Germinal center (tissue), 1 donor: Measurements from ENCODE around the gene ZNF280A.
"Not testable (repeated sequence)": the region's sequence is repeated elsewhere in the genome, so short reads cannot be mapped to it uniquely, and the experiment has no call there.

Experiments
- DNase-seq: peaks from one replicate; pipeline ENCODE4 v3.0.0; 2012; ENCODE audit warnings: mixed read lengths, low spot score

The ZNF280A gene

GRCh38 chr22:22538226-22538989, 18.3 kb upstream of the ZNF280A start:
- no peak for DNase-seq

GRCh38 chr22:22536916-22537315, 16.8 kb upstream of the ZNF280A start:
- no peak for DNase-seq

- no peak for DNase-seq
These were observed 16.4 kb upstream of the ZNF280A start for GRCh38 chr22:22536515-22536914.

DNA sequence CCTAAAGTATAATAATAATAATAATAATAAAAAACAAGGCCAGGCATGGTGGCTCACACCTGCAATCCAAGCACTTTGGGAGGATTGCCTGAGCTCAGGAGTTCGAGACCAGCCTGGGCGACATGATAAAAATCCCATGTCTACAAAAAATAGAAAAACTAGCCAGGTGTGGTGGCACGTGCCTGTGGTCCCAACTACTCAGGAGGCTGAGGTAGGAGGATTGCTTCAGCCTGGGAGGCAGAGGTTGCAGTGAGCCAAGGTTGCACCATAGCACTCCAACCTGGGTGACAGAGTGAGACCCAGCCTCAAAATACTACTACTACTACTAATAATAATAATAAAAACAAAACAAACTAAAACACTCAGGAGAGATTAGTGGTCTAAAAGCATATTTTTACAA, 15.6 kb upstream of the ZNF280A start:
- no peak for DNase-seq

DNA sequence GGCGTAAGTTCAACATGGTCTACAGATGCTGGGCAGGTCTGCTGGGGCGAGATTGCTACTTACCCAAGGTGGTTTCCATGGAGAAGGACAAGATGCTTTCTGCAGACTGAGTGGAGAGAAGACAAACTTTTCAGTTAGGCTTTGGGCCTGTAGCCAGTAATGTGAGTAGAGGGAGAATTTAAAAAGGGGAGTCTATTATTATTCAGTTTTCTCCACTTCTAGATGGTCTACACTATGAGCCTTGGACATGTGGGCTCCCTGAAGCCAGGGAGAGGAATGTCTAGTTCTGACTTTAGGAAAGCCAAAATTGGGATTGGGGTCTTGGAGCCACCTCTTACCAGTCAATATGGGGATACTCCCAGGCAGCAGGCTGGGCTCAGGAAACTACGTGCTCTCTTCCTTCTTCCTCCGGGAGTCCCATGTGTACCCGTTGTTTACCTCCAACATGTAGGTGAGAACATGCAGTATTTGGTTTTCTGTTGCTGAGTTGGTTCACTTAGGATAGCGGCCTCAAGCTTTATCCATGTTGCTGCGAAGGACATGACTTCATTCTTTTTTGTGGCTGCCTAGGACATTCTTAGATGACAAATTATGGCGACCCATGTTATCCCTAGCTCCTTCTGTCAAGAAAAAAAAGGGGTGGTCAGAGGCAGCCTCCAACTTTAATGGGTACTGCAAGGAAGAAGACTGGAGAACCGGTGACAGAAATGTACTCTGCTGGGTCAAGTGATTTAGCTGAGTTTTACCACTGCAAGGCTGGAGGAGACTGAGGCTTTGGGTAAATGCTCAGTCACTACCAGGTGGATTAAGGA, 14.7 kb upstream of the ZNF280A start:
- no peak for DNase-seq

- DNase-seq = no peak
These were observed 13.8 kb upstream of the ZNF280A start for GRCh38 chr22:22533863-22534262.

DNA sequence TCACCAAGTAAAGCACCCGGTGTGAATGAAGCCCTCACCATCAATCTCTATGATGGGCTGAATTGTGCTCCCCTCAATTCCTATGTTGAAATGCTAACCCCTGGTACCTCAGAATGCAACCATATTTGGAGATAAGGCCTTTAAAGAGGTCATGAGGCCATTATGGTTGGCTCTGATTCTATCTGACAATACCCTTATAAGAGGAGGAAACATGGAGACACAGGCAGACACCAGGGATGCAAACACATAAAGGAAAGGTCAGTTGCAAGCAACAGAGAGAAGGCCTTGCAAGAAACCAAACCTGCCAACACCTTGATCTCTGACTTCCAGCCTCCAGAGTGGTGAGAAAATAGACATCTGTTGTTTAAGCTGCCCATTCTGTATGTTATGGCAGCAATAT, 13.3 kb upstream of the ZNF280A start:
- DNase-seq = no peak

GRCh38 chr22:22532547-22533071, 12.5 kb upstream of the ZNF280A start:
- not testable (repeated sequence) for DNase-seq

- DNase-seq = no peak
These were observed 11.9 kb upstream of the ZNF280A start for GRCh38 chr22:22531770-22532546.

DNA sequence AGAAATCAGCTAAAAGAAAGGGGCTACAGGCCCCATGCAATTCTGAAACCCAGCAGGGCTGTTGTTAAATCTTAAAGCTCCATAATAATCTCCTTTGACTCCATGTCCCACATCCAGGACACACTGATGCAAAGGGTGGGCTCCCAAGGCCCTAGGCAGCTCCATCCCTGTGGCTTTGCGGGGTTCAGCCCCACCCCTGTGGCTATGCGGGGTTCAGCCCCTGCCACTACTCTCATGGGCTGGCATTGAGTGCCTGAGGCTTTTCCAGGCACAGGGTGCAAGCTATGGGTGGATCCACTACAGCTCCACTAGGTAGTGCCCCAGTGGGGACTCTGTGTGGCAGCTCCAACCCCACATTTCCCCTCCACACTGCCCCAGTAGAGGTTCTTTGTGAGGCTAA, 8.7 kb upstream of the ZNF280A start:
- DNase-seq = no peak

GRCh38 chr22:22527312-22527711, 7.2 kb upstream of the ZNF280A start:
- DNase-seq = no peak

- no peak for DNase-seq
These were observed 6.2 kb upstream of the ZNF280A start for GRCh38 chr22:22526125-22526912.

DNA sequence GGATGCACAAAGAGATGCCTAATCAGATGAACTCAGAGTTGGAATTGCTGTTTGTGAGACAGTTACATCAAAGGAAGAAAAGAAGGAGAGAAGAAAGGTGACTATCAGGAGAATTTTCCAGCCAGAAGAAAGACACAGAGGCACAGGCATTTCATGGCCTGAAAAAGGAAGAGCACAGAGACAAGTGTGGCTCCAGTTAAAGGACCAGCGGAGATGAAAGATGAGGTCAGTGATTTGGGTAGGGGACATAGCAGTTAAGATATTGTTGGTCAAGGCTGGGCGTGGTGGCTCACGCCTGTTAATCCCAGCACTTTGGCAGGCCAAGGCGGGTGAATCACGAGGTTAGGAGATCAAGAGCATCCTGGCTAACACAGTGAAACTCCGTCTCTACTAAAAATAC, 3.4 kb upstream of the ZNF280A start:
- DNase-seq = no peak

DNA sequence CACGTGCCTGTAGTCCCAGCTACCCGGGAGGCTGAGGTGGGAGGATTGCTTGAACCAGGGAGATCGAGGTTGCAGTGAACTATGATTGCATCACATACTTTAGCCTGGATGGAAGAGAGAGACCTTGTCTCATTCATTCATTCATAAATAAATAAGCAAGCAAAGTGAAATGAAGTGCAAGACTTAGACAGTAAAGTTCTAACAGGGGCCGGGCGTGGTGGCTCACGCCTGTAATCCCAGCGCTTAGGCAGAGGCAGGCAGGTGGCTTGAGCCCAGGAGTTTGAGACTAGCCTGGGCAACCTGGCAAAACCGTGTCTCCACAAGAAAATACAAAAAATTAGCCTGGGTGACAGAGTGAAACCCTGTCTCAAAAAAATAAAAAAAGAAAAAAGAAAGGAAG, 1.6 kb upstream of the ZNF280A start:
- no peak for DNase-seq

- no peak for DNase-seq
These were observed 865 bp upstream of the ZNF280A start for GRCh38 chr22:22520667-22521602.

DNA sequence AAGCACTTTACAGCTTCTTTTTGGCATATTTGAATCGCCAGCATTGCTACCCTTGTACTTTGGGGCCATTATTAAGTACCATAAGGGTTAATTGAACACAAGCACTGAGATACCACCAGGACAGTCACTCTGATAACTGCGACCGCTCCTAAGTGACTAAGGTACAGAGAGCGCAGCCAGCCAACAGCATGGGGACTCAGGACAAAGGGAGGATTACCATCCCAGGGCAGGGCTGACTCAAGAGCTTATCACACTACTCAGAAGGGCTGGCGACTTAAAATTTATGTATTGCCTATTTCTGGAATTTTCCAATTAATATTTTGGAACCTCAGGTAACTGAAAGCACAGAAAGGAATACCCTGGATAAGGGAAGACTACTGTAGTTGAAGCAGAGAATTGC, 479 bp downstream of the ZNF280A start:
- no peak for DNase-seq

GRCh38 chr22:22516992-22517391, 3.1 kb downstream of the ZNF280A start:
- DNase-seq = no peak

DNA sequence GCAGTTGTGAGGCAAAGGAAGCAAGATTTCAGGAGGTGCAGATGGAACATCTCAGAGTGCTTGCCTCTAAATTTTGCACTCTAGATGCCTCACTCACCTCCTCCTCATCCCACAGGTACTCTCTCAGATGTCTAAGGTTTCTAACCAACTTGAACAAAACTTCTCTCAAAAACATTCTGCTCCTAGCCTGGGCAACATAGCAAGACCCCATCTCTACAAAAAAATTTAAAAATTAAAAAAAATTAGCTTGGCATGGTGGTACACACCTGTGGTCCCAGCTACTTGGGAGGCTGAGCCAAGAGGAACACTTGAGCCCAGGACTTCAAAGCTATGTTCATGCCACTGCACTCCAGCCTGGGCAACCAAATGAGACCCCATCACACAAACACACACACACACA, 4.2 kb downstream of the ZNF280A start:
- DNase-seq = no peak

DNA sequence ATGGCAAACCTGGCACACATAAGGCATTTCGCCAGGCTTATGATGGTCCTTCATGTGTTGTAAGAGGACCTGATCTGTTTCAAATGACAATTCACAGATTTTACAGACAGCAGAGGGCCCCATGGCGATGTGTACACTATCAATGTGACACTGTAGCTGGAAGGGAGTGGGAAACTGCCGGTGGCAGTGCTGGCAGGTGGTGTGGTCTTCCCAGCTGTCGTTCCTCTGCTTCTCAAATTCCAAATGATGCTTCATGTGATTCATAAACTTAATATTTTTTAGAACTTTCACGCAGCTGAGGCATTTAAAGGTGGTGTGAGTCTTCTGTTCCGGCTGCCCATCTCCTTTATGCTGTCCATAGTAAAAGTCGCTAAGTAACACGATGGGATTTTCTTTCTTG, 5.6 kb downstream of the ZNF280A start:
- not testable (repeated sequence) for DNase-seq

DNA sequence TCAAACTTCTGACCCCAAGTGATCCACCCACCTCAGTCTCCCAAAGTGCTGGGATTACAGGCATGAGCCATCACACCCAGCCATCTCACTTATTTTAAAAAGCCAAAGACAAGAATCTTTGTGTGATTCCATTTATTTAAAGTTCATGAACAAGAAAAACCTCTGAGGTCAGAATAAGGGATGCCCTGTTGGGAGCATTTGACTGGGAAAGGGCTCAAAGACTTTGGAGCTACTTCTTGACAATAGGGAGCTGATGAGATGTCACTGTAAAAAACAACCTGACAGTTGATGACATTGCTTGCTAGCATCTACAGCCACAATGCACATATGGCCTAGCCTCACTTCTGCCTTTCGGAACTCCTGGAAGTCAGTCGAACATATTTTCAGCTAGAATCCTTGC, 6.5 kb downstream of the ZNF280A start:
- no peak for DNase-seq

GRCh38 chr22:22512951-22513350, 7.1 kb downstream of the ZNF280A start:
- DNase-seq = no peak
